Neural progenitor cell (in vitro differentiated cells): ENCODE results near the gene RHOBTB3. TPM values are rescaled to one million over a fixed set of nuclear protein-coding genes. Genes with fewer than 3 reads are reported as not detected.

Experiments used
- DNase-seq: peaks from one replicate; pipeline ENCODE4 v3.0.0-alpha.2; 2016; ENCODE audit warnings: low spot score
- H2AFZ ChIP-seq: fragments of 200-600 bp; sonication (generic); replicated peaks from 2 replicates; pipeline ENCODE4 v1.6.1; 2016; ENCODE audit warnings: antibody characterized with exemption
- H3F3A ChIP-seq: fragments of 200-600 bp; sonication (generic); 2 replicates; pipeline ENCODE4 v1.6.1; 2016; ENCODE audit warnings: antibody characterized with exemption, low read depth
- H3K27ac ChIP-seq: fragments of 200-600 bp; sonication (generic); 2 replicates; pipeline ENCODE4 v1.5.1; 2016; ENCODE audit warnings: mild to moderate bottlenecking
- H3K27me3 ChIP-seq: fragments of 200-600 bp; sonication (generic); 2 replicates; pipeline ENCODE4 v1.6.1; 2016; ENCODE audit warnings: mild to moderate bottlenecking, moderate library complexity
- H3K36me3 ChIP-seq: fragments of 200-600 bp; sonication (generic); 2 replicates; pipeline ENCODE4 v1.5.1; 2016
- H3K4me1 ChIP-seq: fragments of 200-600 bp; sonication (generic); 2 replicates; pipeline ENCODE4 v1.6.1; 2016; ENCODE audit warnings: mixed run types
- H3K4me2 ChIP-seq: fragments of 200-600 bp; sonication (generic); 2 replicates; pipeline ENCODE4 v1.6.1; 2016
- H3K4me3 ChIP-seq: fragments of 200-600 bp; sonication (generic); 2 replicates; pipeline ENCODE4 v1.5.1; 2016
- H3K79me2 ChIP-seq: fragments of 200-600 bp; sonication (generic); 2 replicates; pipeline ENCODE4 v1.6.1; 2016; ENCODE audit warnings: low read depth
- H3K9ac ChIP-seq: fragments of 200-600 bp; sonication (generic); 2 replicates; pipeline ENCODE4 v1.6.1; 2016
- H3K9me3 ChIP-seq: fragments of 200-600 bp; sonication (generic); 2 replicates; pipeline ENCODE4 v1.5.1; 2016; ENCODE audit warnings: low read depth
- H4K20me1 ChIP-seq: fragments of 200-600 bp; sonication (generic); 2 replicates; pipeline ENCODE4 v1.6.1; 2016; ENCODE audit warnings: low read depth
- H3K27ac Mint-ChIP-seq: 3 replicates; pipeline ENCODE4 v1.8.0; 2021; ENCODE audit warnings: mixed read lengths
- H3K27me3 Mint-ChIP-seq: 2 replicates; pipeline ENCODE4 v1.8.0; 2022; ENCODE audit warnings: low read depth, mild to moderate bottlenecking, inconsistent platforms, moderate library complexity, mixed read lengths; ENCODE audit not compliant: insufficient read depth
- H3K36me3 Mint-ChIP-seq: 3 replicates; pipeline ENCODE4 v1.8.0; 2021; ENCODE audit warnings: mixed read lengths
- H3K4me1 Mint-ChIP-seq: 3 replicates; pipeline ENCODE4 v1.8.0; 2021; ENCODE audit warnings: mixed read lengths
- H3K4me3 Mint-ChIP-seq: 3 replicates; pipeline ENCODE4 v1.8.0; 2021; ENCODE audit warnings: mild to moderate bottlenecking, moderate library complexity, mixed read lengths
- H3K9me3 Mint-ChIP-seq: 3 replicates; pipeline ENCODE4 v1.8.0; 2020; ENCODE audit warnings: mixed read lengths
- CTCF ChIP-seq: fragments of 200-600 bp; sonication (generic); IDR thresholded peaks from 2 replicates; pipeline ENCODE4 v1.5.1; 2017; ENCODE audit warnings: antibody characterized with exemption, mild to moderate bottlenecking
- EZH2 ChIP-seq: fragments of 200-600 bp; sonication (generic); IDR thresholded peaks from 2 replicates; pipeline ENCODE4 v1.6.1; 2017; ENCODE audit warnings: antibody characterized with exemption, mild to moderate bottlenecking, moderate library complexity
- EZH2phosphoT487 ChIP-seq: fragments of 200-600 bp; sonication (generic); IDR thresholded peaks from 2 replicates; pipeline ENCODE4 v1.6.1; 2017; ENCODE audit warnings: antibody characterized with exemption
- total RNA-seq: library from RNA; depleted of rRNA; stranded (reverse); fragments of >200 nt; gene quantifications from 2 replicates; pipeline ENCODE4 v1.2.3, GENCODE V29; 2015; ENCODE audit warnings: low replicate concordance

RHOBTB3 gene
- total RNA-seq, 1 donor from 2014 or later = 3.6 TPM

GRCh38 chr5:95842854-95843544 is 111.9 kb downstream of the RHOBTB3 start:
- Histone ChIP-seq H3F3A (no peaks in the 10 kb centered on the region), H3K79me2 (no peaks in the 10 kb centered on the region), H2AFZ (no peak overlapping the region), H3K9ac (no peak overlapping the region), H3K4me1 (no peaks in the 10 kb centered on the region), H3K36me3 (no peaks in the 10 kb centered on the region), H4K20me1 (no peaks in the 10 kb centered on the region), H3K27ac (no peak overlapping the region), H3K4me3 (no peak overlapping the region), H3K9me3 (no peaks in the 10 kb centered on the region), H3K4me2 (no peak overlapping the region), H3K27me3 (no peaks in the 10 kb centered on the region)
- no peak for TF ChIP-seq EZH2phosphoT487
- no peak for TF ChIP-seq CTCF
- no peak for TF ChIP-seq EZH2
- H3K36me3 Mint-ChIP-seq = no peaks in the 10 kb centered on the region
- no peak overlapping the region for H3K4me3 Mint-ChIP-seq
- no peak overlapping the region for H3K27ac Mint-ChIP-seq
- peaks cover 7% of the 10 kb centered on the region for H3K27me3 Mint-ChIP-seq
- peak; percentile 38 for DNase-seq
- no peaks in the 10 kb centered on the region for H3K9me3 Mint-ChIP-seq
- H3K4me1 Mint-ChIP-seq = no peaks in the 10 kb centered on the region

- H3K27ac Mint-ChIP-seq = no peak overlapping the region
- H3K79me2 ChIP-seq = no peaks in the 10 kb centered on the region
- no peaks in the 10 kb centered on the region for H3K9me3 ChIP-seq
- DNase-seq = no peak
- H3F3A ChIP-seq = no peaks in the 10 kb centered on the region
- no peak overlapping the region for H3K27ac ChIP-seq
- no peaks in the 10 kb centered on the region for H3K9me3 Mint-ChIP-seq
- no peaks in the 10 kb centered on the region for H3K36me3 ChIP-seq
- H3K4me3 ChIP-seq = no peak overlapping the region
- H2AFZ ChIP-seq = no peak overlapping the region
- TF ChIP-seq EZH2 (no peak), EZH2phosphoT487 (no peak), CTCF (no peak)
- no peaks in the 10 kb centered on the region for H3K27me3 ChIP-seq
- H3K4me1 Mint-ChIP-seq = no peaks in the 10 kb centered on the region
- no peaks in the 10 kb centered on the region for H4K20me1 ChIP-seq
- H3K36me3 Mint-ChIP-seq = no peaks in the 10 kb centered on the region
- H3K27me3 Mint-ChIP-seq = peaks cover 4% of the 10 kb centered on the region
- no peak overlapping the region for H3K9ac ChIP-seq
- H3K4me1 ChIP-seq = no peaks in the 10 kb centered on the region
- H3K4me3 Mint-ChIP-seq = no peak overlapping the region
- no peak overlapping the region for H3K4me2 ChIP-seq
These were observed 112.6 kb downstream of the RHOBTB3 start for GRCh38 chr5:95843733-95844223.

- Histone ChIP-seq H3K4me1 (no peaks in the 10 kb centered on the region), H3F3A (no peaks in the 10 kb centered on the region), H2AFZ (no peak overlapping the region), H3K4me2 (no peak overlapping the region), H3K79me2 (no peaks in the 10 kb centered on the region), H3K36me3 (no peaks in the 10 kb centered on the region), H4K20me1 (no peaks in the 10 kb centered on the region), H3K27ac (no peak overlapping the region), H3K9me3 (no peaks in the 10 kb centered on the region), H3K4me3 (no peak overlapping the region), H3K27me3 (no peaks in the 10 kb centered on the region), H3K9ac (no peak overlapping the region)
- H3K36me3 Mint-ChIP-seq = no peaks in the 10 kb centered on the region
- H3K27ac Mint-ChIP-seq = no peak overlapping the region
- TF ChIP-seq EZH2phosphoT487 (no peak), CTCF (no peak), EZH2 (no peak)
- no peak overlapping the region for H3K4me3 Mint-ChIP-seq
- no peaks in the 10 kb centered on the region for H3K9me3 Mint-ChIP-seq
- peaks cover 2% of the 10 kb centered on the region for H3K27me3 Mint-ChIP-seq
- H3K4me1 Mint-ChIP-seq = no peaks in the 10 kb centered on the region
- no peak for DNase-seq
These were observed 114.3 kb downstream of the RHOBTB3 start for GRCh38 chr5:95845391-95845790.

Other genes starting within 250 kb of the RHOBTB3 start
- 101 and 132 TPM in 2 replicates for gene SKIC3, start 176.4 kb upstream of the RHOBTB3 start, total RNA-seq
- gene ARSK, start 176.2 kb upstream of the RHOBTB3 start, total RNA-seq = 13.9 and 21.3 TPM in 2 replicates
- gene GPR150, start 111.2 kb upstream of the RHOBTB3 start, total RNA-seq = 0.12 TPM in 1 of 2 replicates, not detected in the other
- gene RFESD, start 84.6 kb upstream of the RHOBTB3 start, total RNA-seq = 3.6 and 4.4 TPM in 2 replicates
- not detected in 2 replicates for gene SPATA9, start 48.3 kb upstream of the RHOBTB3 start, total RNA-seq
- 15.1 and 21.0 TPM in 2 replicates for gene GLRX, start 91.4 kb downstream of the RHOBTB3 start, total RNA-seq
- 9.3 and 14.2 TPM in 2 replicates for gene ELL2, start 230.5 kb downstream of the RHOBTB3 start, total RNA-seq